ENCODE measurements around the gene MZF1. TPM values are rescaled to one million over a fixed set of nuclear protein-coding genes. Genes with fewer than 3 reads are reported as not detected.

Gene MZF1
- total and polyA plus RNA-seq, 2 experiments from 2014 or later = 9.0 to 20.8 TPM

GRCh38 chr19:58538257-58539168, 34.6 kb downstream of the MZF1 start:
- Histone ChIP-seq H3K36me3 (ENCODE audit: low read depth) (no peaks in the 10 kb centered on the region), H3K4me3 (0 out of 2 replicates have a peak overlapping the region, but pooled peaks have one; percentile 11), H3K27ac (no peak overlapping the region), H3K9ac (no peak overlapping the region), H3K27me3 (replicated peaks; ENCODE audit: insufficient read depth) (peaks cover 22% of the 10 kb centered on the region), H2AFZ (peak overlapping the region; percentile 14; the same call in 1 of the 2 replicates), H3K9me2 (ENCODE audit: insufficient read depth) (no peaks in the 10 kb centered on the region), H3K9me3 (ENCODE audit: low read depth) (no peaks in the 10 kb centered on the region), H3K79me2 (ENCODE audit: insufficient read depth) (no peaks in the 10 kb centered on the region), H3K4me1 (ENCODE audit: insufficient read depth) (no peaks in the 10 kb centered on the region), H3K4me2 (ENCODE audit: unreplicated experiment) (peak overlapping the region; percentile 47), H4K20me1 (ENCODE audit: insufficient read depth) (no peaks in the 10 kb centered on the region), H3F3A (ENCODE audit: insufficient read depth) (no peaks in the 10 kb centered on the region)
- in situ Hi-C loops (cut with MboI) = no loop called here
- no peak for DNase-seq
- peak; percentile 67 for TF ChIP-seq EZH2 (IDR thresholded peaks at IDR 0.05; ENCODE audit: insufficient read depth, poor library complexity, severe bottlenecking)
- TF ChIP-seq EZH2phosphoT487 (IDR thresholded peaks at IDR 0.05; ENCODE audit: insufficient read depth, low read depth) = no peak
- 9 to 11% methylated on average over 29 to 55 of the region's 55 CpGs for WGBS, 2 experiments (ENCODE audit: low coverage in 1 of 2, low lambda C conversion rate in 2 of 2, missing lambda C conversion rate in 2 of 2)

- in situ Hi-C loops (cut with MboI) = no loop called here
- H3K27me3 ChIP-seq (replicated peaks; ENCODE audit: insufficient read depth) = peaks cover 22% of the 10 kb centered on the region
These were observed 36.0 kb downstream of the MZF1 start for GRCh38 chr19:58536852-58537798.

GRCh38 chr19:58535857-58536256, 37.3 kb downstream of the MZF1 start:
- H3K27me3 ChIP-seq (replicated peaks; ENCODE audit: insufficient read depth) = peaks cover 27% of the 10 kb centered on the region
- no peak overlapping the region for H2AFZ ChIP-seq
- TF ChIP-seq EZH2phosphoT487 (IDR thresholded peaks at IDR 0.05; ENCODE audit: insufficient read depth, low read depth) (no peak), EZH2 (IDR thresholded peaks at IDR 0.05; ENCODE audit: insufficient read depth, poor library complexity, severe bottlenecking) (no peak)
- in situ Hi-C loops (cut with MboI) = no loop called here
- H3K9me3 ChIP-seq (ENCODE audit: low read depth) = no peaks in the 10 kb centered on the region
- no peaks in the 10 kb centered on the region for H3K36me3 ChIP-seq (ENCODE audit: low read depth)
- H3K4me3 ChIP-seq = no peak overlapping the region
- DNase-seq = no peak
- H3K27ac ChIP-seq = no peak overlapping the region
- H3K9ac ChIP-seq = no peak overlapping the region
- H3K4me2 ChIP-seq (ENCODE audit: unreplicated experiment) = no peak overlapping the region
- H3K4me1 ChIP-seq (ENCODE audit: insufficient read depth) = no peaks in the 10 kb centered on the region
- H3F3A ChIP-seq (ENCODE audit: insufficient read depth) = no peaks in the 10 kb centered on the region
- 32 to 68% methylated on average over 3 of the region's 3 CpGs for WGBS, 2 experiments (ENCODE audit: low coverage in 1 of 2, low lambda C conversion rate in 2 of 2, missing lambda C conversion rate in 2 of 2)
- H4K20me1 ChIP-seq (ENCODE audit: insufficient read depth) = no peaks in the 10 kb centered on the region
- H3K9me2 ChIP-seq (ENCODE audit: insufficient read depth) = no peaks in the 10 kb centered on the region
- H3K79me2 ChIP-seq (ENCODE audit: insufficient read depth) = no peaks in the 10 kb centered on the region

More at GRCh38 chr19:58536852-58537798, 36.0 kb downstream of the MZF1 start:
- H3K9me3 ChIP-seq (ENCODE audit: low read depth) = no peaks in the 10 kb centered on the region
- TF ChIP-seq EZH2 (IDR thresholded peaks at IDR 0.05; ENCODE audit: insufficient read depth, poor library complexity, severe bottlenecking) (no peak), EZH2phosphoT487 (IDR thresholded peaks at IDR 0.05; ENCODE audit: insufficient read depth, low read depth) (no peak)
- H3K36me3 ChIP-seq (ENCODE audit: low read depth) = no peaks in the 10 kb centered on the region
- H3K27ac ChIP-seq = no peak overlapping the region
- no peak overlapping the region for H3K9ac ChIP-seq
- H3F3A ChIP-seq (ENCODE audit: insufficient read depth) = no peaks in the 10 kb centered on the region
- H3K9me2 ChIP-seq (ENCODE audit: insufficient read depth) = no peaks in the 10 kb centered on the region
- no peak overlapping the region for H2AFZ ChIP-seq
- no peak overlapping the region for H3K4me2 ChIP-seq (ENCODE audit: unreplicated experiment)
- no peak for DNase-seq
- no peaks in the 10 kb centered on the region for H4K20me1 ChIP-seq (ENCODE audit: insufficient read depth)
- no peak overlapping the region for H3K4me3 ChIP-seq
- 63 to 67% methylated on average over 8 of the region's 8 CpGs for WGBS, 2 experiments (ENCODE audit: low coverage in 1 of 2, low lambda C conversion rate in 2 of 2, missing lambda C conversion rate in 2 of 2)
- no peaks in the 10 kb centered on the region for H3K4me1 ChIP-seq (ENCODE audit: insufficient read depth)
- H3K79me2 ChIP-seq (ENCODE audit: insufficient read depth) = no peaks in the 10 kb centered on the region

Measured in GM23248 (cell line).